ENCODE data around the gene FAT1.

The FAT1 gene

DNA sequence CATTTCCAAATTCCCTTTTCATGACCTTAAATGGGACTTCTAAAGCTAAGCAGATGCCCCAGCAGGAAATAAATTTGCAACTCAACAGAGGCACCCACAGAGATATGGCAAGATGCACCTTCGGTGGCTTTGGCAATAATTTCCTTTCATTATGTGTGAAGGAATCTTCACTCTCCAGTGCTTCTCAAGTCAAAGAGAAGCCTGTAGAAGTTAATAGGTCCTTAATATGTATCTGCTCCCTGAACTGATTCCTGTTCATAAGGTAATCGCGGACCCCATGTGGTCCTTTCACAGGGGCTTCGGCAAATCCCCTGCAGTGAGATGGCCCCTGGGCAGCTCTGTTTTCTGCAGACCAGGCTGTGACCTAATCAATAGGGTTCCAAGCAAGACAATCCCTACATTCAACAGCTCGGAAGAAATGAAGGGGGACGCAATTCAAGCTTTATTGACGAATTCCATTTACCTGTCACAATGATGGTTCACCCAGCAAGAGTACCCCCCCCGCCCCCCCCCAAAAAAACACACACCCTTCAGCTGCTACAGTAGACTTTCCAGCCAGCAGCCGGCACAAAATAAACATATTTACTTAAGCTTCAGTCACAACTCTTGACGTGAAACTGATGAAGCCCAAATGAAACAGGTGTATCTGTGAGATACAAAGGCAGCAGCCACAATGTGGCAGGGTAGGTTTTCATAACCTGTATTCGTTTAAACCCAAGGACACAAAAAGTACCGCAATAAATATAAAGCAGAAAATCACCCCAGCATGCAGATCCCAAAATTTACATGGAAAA, 35.3 kb downstream of the FAT1 start:
- Histone ChIP-seq H3K36me3 (ENCODE audit: low read depth) (peaks cover 47% of the 10 kb centered on the region), H3K9me3 (ENCODE audit: severe bottlenecking) (no peaks in the 10 kb centered on the region), H3K27ac (ENCODE audit: poor library complexity, severe bottlenecking) (peak overlapping the region; percentile 85), H3K4me3 (ENCODE audit: severe bottlenecking) (no peak overlapping the region), H3K27me3 (ENCODE audit: insufficient read depth, poor library complexity, severe bottlenecking) (no peaks in the 10 kb centered on the region), H3K4me1 (ENCODE audit: insufficient read depth, poor library complexity, severe bottlenecking) (peaks cover 42% of the 10 kb centered on the region)
- ATAC-seq (ENCODE audit: low read depth) (no peak), DNase-seq (ENCODE audit: low spot score) (no peak)
- TF ChIP-seq, protein P1, sequence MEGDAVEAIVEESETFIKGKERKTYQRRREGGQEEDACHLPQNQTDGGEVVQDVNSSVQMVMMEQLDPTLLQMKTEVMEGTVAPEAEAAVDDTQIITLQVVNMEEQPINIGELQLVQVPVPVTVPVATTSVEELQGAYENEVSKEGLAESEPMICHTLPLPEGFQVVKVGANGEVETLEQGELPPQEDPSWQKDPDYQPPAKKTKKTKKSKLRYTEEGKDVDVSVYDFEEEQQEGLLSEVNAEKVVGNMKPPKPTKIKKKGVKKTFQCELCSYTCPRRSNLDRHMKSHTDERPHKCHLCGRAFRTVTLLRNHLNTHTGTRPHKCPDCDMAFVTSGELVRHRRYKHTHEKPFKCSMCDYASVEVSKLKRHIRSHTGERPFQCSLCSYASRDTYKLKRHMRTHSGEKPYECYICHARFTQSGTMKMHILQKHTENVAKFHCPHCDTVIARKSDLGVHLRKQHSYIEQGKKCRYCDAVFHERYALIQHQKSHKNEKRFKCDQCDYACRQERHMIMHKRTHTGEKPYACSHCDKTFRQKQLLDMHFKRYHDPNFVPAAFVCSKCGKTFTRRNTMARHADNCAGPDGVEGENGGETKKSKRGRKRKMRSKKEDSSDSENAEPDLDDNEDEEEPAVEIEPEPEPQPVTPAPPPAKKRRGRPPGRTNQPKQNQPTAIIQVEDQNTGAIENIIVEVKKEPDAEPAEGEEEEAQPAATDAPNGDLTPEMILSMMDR (IDR thresholded peaks at IDR 0.05; ENCODE audit: poor library complexity, severe bottlenecking): no peak

DNA sequence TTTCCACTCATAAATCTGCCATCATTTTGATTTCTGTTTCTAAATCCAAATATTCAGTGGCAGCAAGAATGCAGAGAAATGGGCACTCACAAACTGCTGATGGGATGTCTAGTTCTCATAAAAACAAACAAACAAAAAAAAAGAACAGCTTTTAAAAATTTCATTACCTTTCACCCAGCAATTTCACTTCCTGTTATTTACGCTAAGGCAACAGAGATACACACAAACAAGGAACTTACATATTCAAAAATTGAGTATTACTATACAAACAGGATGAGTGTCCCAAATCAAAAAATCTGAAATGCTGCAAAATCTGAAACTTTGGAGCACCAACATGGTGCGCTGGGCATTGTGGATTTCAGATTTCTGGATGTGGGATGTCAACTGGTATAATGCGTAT, 36.4 kb downstream of the FAT1 start:
- Histone ChIP-seq H3K4me1 (ENCODE audit: insufficient read depth, poor library complexity, severe bottlenecking) (peaks cover 36% of the 10 kb centered on the region), H3K9me3 (ENCODE audit: severe bottlenecking) (no peaks in the 10 kb centered on the region), H3K27me3 (ENCODE audit: insufficient read depth, poor library complexity, severe bottlenecking) (no peaks in the 10 kb centered on the region), H3K27ac (ENCODE audit: poor library complexity, severe bottlenecking) (peak overlapping the region; percentile 85), H3K36me3 (ENCODE audit: low read depth) (peaks cover 39% of the 10 kb centered on the region), H3K4me3 (ENCODE audit: severe bottlenecking) (no peak overlapping the region)
- TF ChIP-seq, protein P1 (IDR thresholded peaks at IDR 0.05; ENCODE audit: poor library complexity, severe bottlenecking): no peak
- ATAC-seq (ENCODE audit: low read depth): no peak
- no peak for DNase-seq (ENCODE audit: low spot score)

DNA sequence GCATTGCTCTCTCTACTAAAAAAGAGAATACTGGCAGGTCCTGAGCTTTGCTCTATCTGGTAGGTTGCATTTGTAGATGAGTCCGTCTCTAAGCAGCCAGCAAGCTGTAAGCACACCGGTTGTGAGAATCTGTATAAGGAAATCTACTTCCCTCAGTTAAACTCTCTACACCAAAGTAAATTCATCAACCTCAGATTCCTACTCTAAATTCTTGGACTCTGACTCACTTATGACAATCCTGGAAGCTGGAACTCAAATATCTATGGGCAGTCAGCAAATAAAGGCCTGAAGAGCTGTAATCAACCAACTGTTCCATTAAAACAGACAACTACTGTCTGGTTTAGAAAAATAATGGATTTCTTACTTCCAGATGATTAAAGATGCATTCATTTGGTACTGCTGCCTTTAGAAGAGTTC, 37.9 kb downstream of the FAT1 start:
- Histone ChIP-seq H3K36me3 (ENCODE audit: low read depth) (peaks cover 35% of the 10 kb centered on the region), H3K9me3 (ENCODE audit: severe bottlenecking) (no peaks in the 10 kb centered on the region), H3K4me1 (ENCODE audit: insufficient read depth, poor library complexity, severe bottlenecking) (peaks cover 36% of the 10 kb centered on the region), H3K27me3 (ENCODE audit: insufficient read depth, poor library complexity, severe bottlenecking) (no peaks in the 10 kb centered on the region), H3K27ac (ENCODE audit: poor library complexity, severe bottlenecking) (peak overlapping the region; percentile 85), H3K4me3 (ENCODE audit: severe bottlenecking) (no peak overlapping the region)
- ATAC-seq (ENCODE audit: low read depth) (peak; percentile 96), DNase-seq (ENCODE audit: low spot score) (no peak)
- TF ChIP-seq, protein P1 (IDR thresholded peaks at IDR 0.05; ENCODE audit: poor library complexity, severe bottlenecking): no peak

DNA sequence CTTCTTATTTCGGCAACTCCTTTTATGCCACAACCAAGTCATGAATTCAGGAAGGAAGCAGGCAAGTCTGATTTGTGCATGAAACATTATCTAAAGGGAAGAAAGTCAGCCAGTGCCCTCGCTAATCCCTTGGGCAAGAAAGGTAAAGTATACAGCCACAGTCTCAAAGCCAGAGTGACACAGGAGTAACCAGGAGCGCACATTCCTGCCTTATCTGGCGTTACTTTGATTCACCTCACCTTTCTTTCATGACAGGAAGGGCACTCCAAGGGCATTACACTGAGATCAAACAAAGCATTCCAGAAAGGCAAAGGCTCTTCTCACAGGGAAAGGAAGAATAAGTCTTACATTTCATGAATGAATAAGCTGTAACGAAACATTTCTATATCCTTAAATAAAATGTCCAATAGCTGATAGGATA, 38.8 kb downstream of the FAT1 start:
- Histone ChIP-seq H3K4me3 (ENCODE audit: severe bottlenecking) (no peak overlapping the region), H3K27ac (ENCODE audit: poor library complexity, severe bottlenecking) (peak overlapping the region; percentile 85), H3K9me3 (ENCODE audit: severe bottlenecking) (no peaks in the 10 kb centered on the region), H3K27me3 (ENCODE audit: insufficient read depth, poor library complexity, severe bottlenecking) (no peaks in the 10 kb centered on the region), H3K4me1 (ENCODE audit: insufficient read depth, poor library complexity, severe bottlenecking) (peaks cover 36% of the 10 kb centered on the region), H3K36me3 (ENCODE audit: low read depth) (peaks cover 27% of the 10 kb centered on the region)
- DNase-seq (ENCODE audit: low spot score) (no peak), ATAC-seq (ENCODE audit: low read depth) (no peak)
- TF ChIP-seq, protein P1 (IDR thresholded peaks at IDR 0.05; ENCODE audit: poor library complexity, severe bottlenecking): no peak

DNA sequence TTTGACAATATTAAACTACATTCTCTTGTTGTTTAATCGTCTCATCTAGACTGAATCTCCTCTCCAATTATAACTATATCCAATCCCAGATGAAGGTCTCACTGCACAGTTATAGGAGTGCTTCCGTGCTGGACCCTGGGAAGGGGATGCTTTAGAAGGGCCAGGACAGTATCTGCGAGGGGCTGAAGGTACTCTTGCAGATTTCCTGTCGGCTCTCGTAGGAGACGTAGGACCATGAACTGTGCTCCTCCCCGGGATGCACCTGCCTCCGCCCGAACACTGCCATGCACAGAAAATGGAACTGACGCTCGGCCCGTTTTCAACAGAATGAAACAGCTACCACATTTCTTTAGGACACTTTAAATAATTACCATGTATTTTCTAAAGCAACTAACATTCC, 39.4 kb downstream of the FAT1 start:
- H3K9me3 ChIP-seq (ENCODE audit: severe bottlenecking): no peaks in the 10 kb centered on the region
- no peaks in the 10 kb centered on the region for H3K27me3 ChIP-seq (ENCODE audit: insufficient read depth, poor library complexity, severe bottlenecking)
- H3K27ac ChIP-seq (ENCODE audit: poor library complexity, severe bottlenecking): no peak overlapping the region
- ATAC-seq (ENCODE audit: low read depth): no peak
- TF ChIP-seq, protein P1 (IDR thresholded peaks at IDR 0.05; ENCODE audit: poor library complexity, severe bottlenecking): no peak
- H3K4me1 ChIP-seq (ENCODE audit: insufficient read depth, poor library complexity, severe bottlenecking): peaks cover 36% of the 10 kb centered on the region
- peaks cover 25% of the 10 kb centered on the region for H3K36me3 ChIP-seq (ENCODE audit: low read depth)
- no peak overlapping the region for H3K4me3 ChIP-seq (ENCODE audit: severe bottlenecking)
- DNase-seq (ENCODE audit: low spot score): no peak
